ENCODE data around the gene MTHFD1L. TPM values are rescaled to one million over a fixed set of nuclear protein-coding genes. Genes with fewer than 3 reads are reported as not detected.

MTHFD1L gene
- total and polyA plus RNA-seq, 8 donors: 1.8 to 16.3 (median 8.8) TPM

DNA sequence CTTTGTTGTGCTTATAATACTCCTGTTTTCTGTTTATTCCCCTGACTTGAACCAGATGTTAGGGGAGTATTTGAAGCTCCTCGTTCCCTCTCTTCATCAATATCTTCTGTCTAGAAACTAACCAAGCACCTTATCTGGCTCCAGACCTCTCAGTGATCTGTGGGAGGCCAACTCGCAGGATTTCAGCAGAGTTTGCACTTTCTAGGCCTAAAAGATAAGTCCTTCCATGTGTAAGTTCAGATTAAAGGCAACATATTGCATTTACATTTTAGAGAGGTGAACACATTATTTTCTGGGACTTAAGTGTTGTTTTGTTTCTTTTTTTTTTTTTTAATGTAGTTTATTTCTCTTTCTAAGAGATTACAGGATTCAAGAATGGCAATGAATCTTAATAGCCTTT, 234.8 kb downstream of the MTHFD1L start:
- Histone ChIP-seq H3K27me3 (no peaks in the 10 kb centered on the region), H3K4me1 (peaks cover 0 to 10% (median 3%) of the 10 kb centered on the region in 4 donors), H3K9me3 (no peaks in the 10 kb centered on the region), H3K4me3 (no peak overlapping the region), H3K36me3 (no peaks in the 10 kb centered on the region), H3K27ac (no peak overlapping the region)
- TF ChIP-seq POLR2A (IDR thresholded peaks at IDR 0.05) (no peak), EP300 (IDR thresholded peaks at IDR 0.05) (no peak), POLR2AphosphoS5 (IDR thresholded peaks at IDR 0.05) (no peak)
- TF ChIP-seq, protein P1, sequence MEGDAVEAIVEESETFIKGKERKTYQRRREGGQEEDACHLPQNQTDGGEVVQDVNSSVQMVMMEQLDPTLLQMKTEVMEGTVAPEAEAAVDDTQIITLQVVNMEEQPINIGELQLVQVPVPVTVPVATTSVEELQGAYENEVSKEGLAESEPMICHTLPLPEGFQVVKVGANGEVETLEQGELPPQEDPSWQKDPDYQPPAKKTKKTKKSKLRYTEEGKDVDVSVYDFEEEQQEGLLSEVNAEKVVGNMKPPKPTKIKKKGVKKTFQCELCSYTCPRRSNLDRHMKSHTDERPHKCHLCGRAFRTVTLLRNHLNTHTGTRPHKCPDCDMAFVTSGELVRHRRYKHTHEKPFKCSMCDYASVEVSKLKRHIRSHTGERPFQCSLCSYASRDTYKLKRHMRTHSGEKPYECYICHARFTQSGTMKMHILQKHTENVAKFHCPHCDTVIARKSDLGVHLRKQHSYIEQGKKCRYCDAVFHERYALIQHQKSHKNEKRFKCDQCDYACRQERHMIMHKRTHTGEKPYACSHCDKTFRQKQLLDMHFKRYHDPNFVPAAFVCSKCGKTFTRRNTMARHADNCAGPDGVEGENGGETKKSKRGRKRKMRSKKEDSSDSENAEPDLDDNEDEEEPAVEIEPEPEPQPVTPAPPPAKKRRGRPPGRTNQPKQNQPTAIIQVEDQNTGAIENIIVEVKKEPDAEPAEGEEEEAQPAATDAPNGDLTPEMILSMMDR (IDR thresholded peaks at IDR 0.05): no peak
- WGBS, 5 donors: 78 to 91% (median 86%) methylated on average over 2 of the region's 2 CpGs
- DNase-seq: no peak
- intact Hi-C loops (cut with DNase I; ENCODE audit: low total_unique reads): no loop called here

DNA sequence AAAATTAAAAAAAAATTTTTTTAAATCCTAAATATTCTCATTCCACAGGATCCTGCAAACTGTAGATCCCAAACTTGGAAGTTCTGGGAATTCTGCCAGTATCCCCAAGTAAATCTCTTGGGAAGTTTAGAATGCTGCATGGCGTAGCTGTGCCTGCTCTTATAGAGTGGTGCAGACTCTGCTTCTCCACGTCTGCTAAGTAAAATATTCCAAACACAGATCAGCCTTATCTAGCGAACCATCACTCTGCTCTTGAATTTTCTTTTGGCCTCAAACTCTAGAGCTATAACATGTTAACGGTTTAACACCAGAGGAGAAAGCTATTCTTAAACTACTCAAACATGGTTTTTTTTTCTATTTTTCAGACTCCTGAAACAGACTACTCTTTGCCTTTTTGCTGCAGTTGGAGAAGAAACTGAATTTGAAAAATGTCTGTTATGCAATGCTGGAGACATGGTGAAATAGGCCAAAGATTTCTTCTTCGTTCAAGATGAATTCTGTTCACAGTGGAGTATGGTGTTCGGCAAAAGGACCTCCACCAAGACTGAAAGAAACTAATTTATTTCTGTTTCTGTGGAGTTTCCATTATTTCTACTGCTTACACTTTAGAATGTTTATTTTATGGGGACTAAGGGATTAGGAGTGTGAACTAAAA, 235.8 kb downstream of the MTHFD1L start:
- WGBS, 5 donors: 55 to 83% (median 73%) methylated on average over 6 of the region's 6 CpGs
- H3K27me3 ChIP-seq: no peaks in the 10 kb centered on the region
- TF ChIP-seq POLR2A (IDR thresholded peaks at IDR 0.05) (no peak), POLR2AphosphoS5 (IDR thresholded peaks at IDR 0.05) (no peak), EP300 (IDR thresholded peaks at IDR 0.05) (no peak)
- TF ChIP-seq, protein P1 (IDR thresholded peaks at IDR 0.05): no peak
- H3K4me1 ChIP-seq: peaks cover 0 to 10% (median 3%) of the 10 kb centered on the region in 4 donors
- H3K27ac ChIP-seq: peak overlapping the region in 3 of 5 donors; percentile 10 to 63 (median 48)
- DNase-seq: peak in 1 of 2 donors; percentile 37
- H3K4me3 ChIP-seq: no peak overlapping the region
- H3K36me3 ChIP-seq: no peaks in the 10 kb centered on the region
- H3K9me3 ChIP-seq: no peaks in the 10 kb centered on the region
- intact Hi-C loops (cut with DNase I; ENCODE audit: low total_unique reads): no loop called here

DNA sequence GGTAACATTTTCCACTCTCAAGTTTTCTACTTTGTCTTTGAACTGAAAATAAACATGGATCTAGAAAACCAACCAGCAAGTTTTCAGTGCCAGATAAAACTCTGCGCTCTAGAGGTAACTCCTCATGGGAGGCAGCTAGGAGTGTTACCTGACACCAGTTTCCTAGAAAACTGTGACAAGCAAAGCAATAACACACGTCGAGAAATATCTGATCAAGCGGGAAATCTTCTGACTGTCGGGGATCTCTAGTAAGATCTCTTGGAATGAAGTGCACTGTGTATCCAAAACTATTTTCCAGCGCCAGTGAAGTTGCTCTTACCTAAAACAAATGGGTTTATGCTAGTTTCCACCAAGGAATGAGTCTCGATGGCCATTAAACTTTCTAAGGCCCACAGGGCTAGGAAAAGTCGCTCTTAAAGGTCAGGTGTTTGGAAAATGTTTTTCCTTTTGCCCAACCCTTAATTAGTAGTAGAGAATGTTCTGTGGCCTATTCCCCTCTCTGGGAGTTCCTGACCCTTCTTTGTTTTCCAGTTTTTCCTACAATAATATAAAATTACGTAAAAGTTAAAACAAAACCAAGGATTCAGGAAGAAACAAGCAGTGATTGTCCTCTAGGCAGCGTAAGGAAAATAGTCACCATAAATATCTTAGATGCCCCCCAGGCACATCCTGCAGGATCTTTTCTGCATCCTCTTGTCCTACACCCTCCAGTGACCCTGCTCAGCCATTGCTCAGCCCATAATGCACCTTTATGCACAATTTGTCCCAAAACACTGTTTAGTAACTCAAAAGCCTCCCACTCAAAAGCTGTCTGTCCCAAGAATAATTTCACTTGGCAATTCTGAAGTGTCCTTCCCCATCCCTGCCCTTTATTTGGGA, 236.6 kb downstream of the MTHFD1L start:
- Histone ChIP-seq H3K36me3 (no peaks in the 10 kb centered on the region), H3K4me1 (peaks cover 0 to 10% (median 3%) of the 10 kb centered on the region in 4 donors), H3K27me3 (no peaks in the 10 kb centered on the region), H3K27ac (peak overlapping the region in 3 of 5 donors; percentile 10 to 63 (median 48)), H3K9me3 (no peaks in the 10 kb centered on the region), H3K4me3 (no peak overlapping the region)
- no peak for DNase-seq
- no peak for TF ChIP-seq POLR2AphosphoS5 (IDR thresholded peaks at IDR 0.05)
- TF ChIP-seq, protein P1 (IDR thresholded peaks at IDR 0.05): no peak
- intact Hi-C loops (cut with DNase I; ENCODE audit: low total_unique reads): no loop called here
- WGBS, 5 donors: 74 to 86% (median 83%) methylated on average over 10 of the region's 10 CpGs

DNA sequence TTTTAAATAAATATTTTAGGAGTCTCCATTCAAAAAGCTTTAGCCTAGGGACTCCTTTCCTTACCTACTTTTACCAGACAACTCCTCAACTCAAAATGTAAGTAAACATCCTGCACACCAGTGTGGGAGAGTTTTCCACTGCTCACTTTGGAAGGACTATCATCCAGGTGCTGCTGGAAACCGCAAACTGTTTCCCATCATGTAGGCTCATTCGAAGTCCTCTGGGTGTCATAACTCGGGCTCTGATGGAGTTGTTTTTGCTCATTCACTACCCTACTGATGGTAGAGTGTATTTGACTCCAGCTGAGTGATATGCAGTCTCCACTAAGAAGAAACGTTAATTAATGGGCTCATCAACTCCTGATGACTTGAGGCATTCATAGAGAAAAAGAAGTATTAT, 237.8 kb downstream of the MTHFD1L start:
- Histone ChIP-seq H3K27ac (no peak overlapping the region), H3K4me3 (no peak overlapping the region), H3K27me3 (no peaks in the 10 kb centered on the region), H3K36me3 (no peaks in the 10 kb centered on the region), H3K9me3 (no peaks in the 10 kb centered on the region), H3K4me1 (peaks cover 0 to 10% (median 3%) of the 10 kb centered on the region in 4 donors)
- TF ChIP-seq, protein P1 (IDR thresholded peaks at IDR 0.05): no peak
- TF ChIP-seq POLR2A (IDR thresholded peaks at IDR 0.05) (no peak), POLR2AphosphoS5 (IDR thresholded peaks at IDR 0.05) (no peak), EP300 (IDR thresholded peaks at IDR 0.05) (no peak)
- DNase-seq: no peak
- WGBS, 5 donors: 79 to 95% (median 86%) methylated on average over 4 of the region's 4 CpGs
- intact Hi-C loops (cut with DNase I; ENCODE audit: low total_unique reads): no loop called here

Measured in stomach (tissue), 9 donors.